ENCODE measurements around the gene CLIP3.

Gene CLIP3

GRCh38 chr19:35992907-35993765, 39.5 kb downstream of the CLIP3 start:
- Histone ChIP-seq H3K9me3 (ENCODE audit: insufficient read depth, low read length) (peaks cover 5% of the 10 kb centered on the region; the same call in 1 of the 2 replicates), H3K4me3 (ENCODE audit: insufficient read length, low read depth) (no peak overlapping the region), H3K27me3 (ENCODE audit: insufficient read depth, insufficient read length) (no peaks in the 10 kb centered on the region), H3K36me3 (ENCODE audit: insufficient read depth, insufficient read length, low read length) (peaks cover 4% of the 10 kb centered on the region), H3K9ac (ENCODE audit: insufficient read length, low read depth) (no peak overlapping the region), H3K4me1 (ENCODE audit: insufficient read depth, insufficient read length) (peaks cover 9% of the 10 kb centered on the region)
- no peak for DNase-seq (ENCODE audit: low read depth, low spot score)
- TF ChIP-seq YY1 (IDR thresholded peaks at IDR 0.05; ENCODE audit: insufficient read depth, insufficient read length) (no peak), SUZ12 (IDR thresholded peaks at IDR 0.05; ENCODE audit: extremely low read depth, insufficient read depth, insufficient read length) (no peak), ZNF274 (IDR thresholded peaks at IDR 0.05; ENCODE audit: low read depth, low read length) (no peak)

- Histone ChIP-seq H3K9me3 (ENCODE audit: insufficient read depth, low read length) (peaks cover 5% of the 10 kb centered on the region; the same call in 1 of the 2 replicates), H3K9ac (ENCODE audit: insufficient read length, low read depth) (no peak overlapping the region), H3K36me3 (ENCODE audit: insufficient read depth, insufficient read length, low read length) (no peaks in the 10 kb centered on the region), H3K4me1 (ENCODE audit: insufficient read depth, insufficient read length) (peaks cover 6% of the 10 kb centered on the region), H3K27me3 (ENCODE audit: insufficient read depth, insufficient read length) (no peaks in the 10 kb centered on the region), H3K4me3 (ENCODE audit: insufficient read length, low read depth) (no peak overlapping the region)
- TF ChIP-seq SUZ12 (IDR thresholded peaks at IDR 0.05; ENCODE audit: extremely low read depth, insufficient read depth, insufficient read length) (no peak), YY1 (IDR thresholded peaks at IDR 0.05; ENCODE audit: insufficient read depth, insufficient read length) (no peak), ZNF274 (IDR thresholded peaks at IDR 0.05; ENCODE audit: low read depth, low read length) (no peak)
- DNase-seq (ENCODE audit: low read depth, low spot score): no peak
Observed at GRCh38 chr19:35991731-35992450, 40.8 kb downstream of the CLIP3 start.

- no peak overlapping the region for H3K9ac ChIP-seq (ENCODE audit: insufficient read length, low read depth)
- H3K4me1 ChIP-seq (ENCODE audit: insufficient read depth, insufficient read length): peaks cover 4% of the 10 kb centered on the region
- no peak for DNase-seq (ENCODE audit: low read depth, low spot score)
- TF ChIP-seq SUZ12 (IDR thresholded peaks at IDR 0.05; ENCODE audit: extremely low read depth, insufficient read depth, insufficient read length) (no peak), YY1 (IDR thresholded peaks at IDR 0.05; ENCODE audit: insufficient read depth, insufficient read length) (no peak), ZNF274 (IDR thresholded peaks at IDR 0.05; ENCODE audit: low read depth, low read length) (no peak)
- H3K9me3 ChIP-seq (ENCODE audit: insufficient read depth, low read length): peaks cover 5% of the 10 kb centered on the region; the same call in 1 of the 2 replicates
- peaks cover 6% of the 10 kb centered on the region for H3K27me3 ChIP-seq (ENCODE audit: insufficient read depth, insufficient read length)
- H3K4me3 ChIP-seq (ENCODE audit: insufficient read length, low read depth): no peak overlapping the region
- no peaks in the 10 kb centered on the region for H3K36me3 ChIP-seq (ENCODE audit: insufficient read depth, insufficient read length, low read length)
Observed at GRCh38 chr19:35990771-35991730, 41.6 kb downstream of the CLIP3 start.

GRCh38 chr19:35990156-35990555, 42.5 kb downstream of the CLIP3 start:
- Histone ChIP-seq H3K4me3 (ENCODE audit: insufficient read length, low read depth) (no peak overlapping the region), H3K4me1 (ENCODE audit: insufficient read depth, insufficient read length) (peaks cover 4% of the 10 kb centered on the region), H3K9ac (ENCODE audit: insufficient read length, low read depth) (no peak overlapping the region), H3K27me3 (ENCODE audit: insufficient read depth, insufficient read length) (peaks cover 15% of the 10 kb centered on the region), H3K36me3 (ENCODE audit: insufficient read depth, insufficient read length, low read length) (no peaks in the 10 kb centered on the region), H3K9me3 (ENCODE audit: insufficient read depth, low read length) (peaks cover 5% of the 10 kb centered on the region; the same call in 1 of the 2 replicates)
- DNase-seq (ENCODE audit: low read depth, low spot score): no peak
- no peak for TF ChIP-seq SUZ12 (IDR thresholded peaks at IDR 0.05; ENCODE audit: extremely low read depth, insufficient read depth, insufficient read length)
- TF ChIP-seq ZNF274 (IDR thresholded peaks at IDR 0.05; ENCODE audit: low read depth, low read length): no peak
- TF ChIP-seq YY1 (IDR thresholded peaks at IDR 0.05; ENCODE audit: insufficient read depth, insufficient read length): no peak

GRCh38 chr19:35988824-35989223, 43.8 kb downstream of the CLIP3 start:
- Histone ChIP-seq H3K9ac (ENCODE audit: insufficient read length, low read depth) (no peak overlapping the region), H3K36me3 (ENCODE audit: insufficient read depth, insufficient read length, low read length) (no peaks in the 10 kb centered on the region), H3K4me3 (ENCODE audit: insufficient read length, low read depth) (no peak overlapping the region), H3K4me1 (ENCODE audit: insufficient read depth, insufficient read length) (no peaks in the 10 kb centered on the region), H3K9me3 (ENCODE audit: insufficient read depth, low read length) (peaks cover 5% of the 10 kb centered on the region; the same call in 1 of the 2 replicates), H3K27me3 (ENCODE audit: insufficient read depth, insufficient read length) (peaks cover 20% of the 10 kb centered on the region)
- DNase-seq (ENCODE audit: low read depth, low spot score): no peak
- TF ChIP-seq ZNF274 (IDR thresholded peaks at IDR 0.05; ENCODE audit: low read depth, low read length) (no peak), YY1 (IDR thresholded peaks at IDR 0.05; ENCODE audit: insufficient read depth, insufficient read length) (no peak), SUZ12 (IDR thresholded peaks at IDR 0.05; ENCODE audit: extremely low read depth, insufficient read depth, insufficient read length) (no peak)

- H3K4me3 ChIP-seq (ENCODE audit: insufficient read length, low read depth): no peak overlapping the region
- H3K4me1 ChIP-seq (ENCODE audit: insufficient read depth, insufficient read length): no peaks in the 10 kb centered on the region
- H3K9ac ChIP-seq (ENCODE audit: insufficient read length, low read depth): no peak overlapping the region
- peaks cover 31% of the 10 kb centered on the region for H3K27me3 ChIP-seq (ENCODE audit: insufficient read depth, insufficient read length)
- no peaks in the 10 kb centered on the region for H3K36me3 ChIP-seq (ENCODE audit: insufficient read depth, insufficient read length, low read length)
- TF ChIP-seq ZNF274 (IDR thresholded peaks at IDR 0.05; ENCODE audit: low read depth, low read length): no peak
- TF ChIP-seq YY1 (IDR thresholded peaks at IDR 0.05; ENCODE audit: insufficient read depth, insufficient read length): no peak
- TF ChIP-seq SUZ12 (IDR thresholded peaks at IDR 0.05; ENCODE audit: extremely low read depth, insufficient read depth, insufficient read length): no peak
- H3K9me3 ChIP-seq (ENCODE audit: insufficient read depth, low read length): peaks cover 5% of the 10 kb centered on the region; the same call in 1 of the 2 replicates
- DNase-seq (ENCODE audit: low read depth, low spot score): no peak
Observed at GRCh38 chr19:35987571-35987896, 45.1 kb downstream of the CLIP3 start.

All from NT2/D1 (cell line).